Gastroesophageal sphincter (tissue), 3 donors: Measurements from ENCODE around the gene ANGPT4.

Source experiments
- CTCF ChIP-seq, 4 experiments: fragments of 200-600 bp in 2 of 4; fragments of 450-650 bp in 2 of 4; sonication (generic) in 1 of 4; IDR thresholded peaks; one replicate each; pipeline ENCODE4 v1.5.1; 2017 to 2019; ENCODE audit warnings: antibody characterized with exemption in 4 of 4, mild to moderate bottlenecking in 2 of 4, moderate library complexity in 2 of 4
- POLR2AphosphoS5 ChIP-seq: sonication (generic); formaldehyde crosslinking; IDR thresholded peaks from one replicate; pipeline ENCODE4 v1.6.1; 2017; ENCODE audit warnings: antibody characterized with exemption

- TF ChIP-seq POLR2AphosphoS5, result no peak
- no peak for TF ChIP-seq CTCF (IDR thresholded peaks at IDR 0.05)
Measured at GRCh38 chr20:889932-890463, 26.1 kb downstream of the ANGPT4 start.
